ACC112 (cell line): Measurements from ENCODE around the gene GLCCI1.
"Not testable (repeated sequence)": the region's sequence is repeated elsewhere in the genome, so short reads cannot be mapped to it uniquely, and the experiment has no call there.

Source experiments
- H2AFZ ChIP-seq: fragments of 200-600 bp; sonication (generic); one replicate; pipeline ENCODE4 v1.6.0; 2017; ENCODE audit warnings: antibody characterized with exemption, low read length; ENCODE audit not compliant: unreplicated experiment
- H3K27ac ChIP-seq: fragments of 200-600 bp; sonication (generic); 2 replicates; pipeline ENCODE4 v1.5.1; 2014; ENCODE audit warnings: low read depth, mild to moderate bottlenecking, antibody characterized with exemption, low read length, moderate library complexity
- H3K27me3 ChIP-seq: fragments of 200-600 bp; sonication (generic); 2 replicates; pipeline ENCODE4 v1.6.1; 2014; ENCODE audit warnings: mild to moderate bottlenecking, antibody characterized with exemption, low read length, moderate library complexity, mixed read lengths; ENCODE audit not compliant: insufficient read depth
- H3K36me3 ChIP-seq: fragments of 200-600 bp; sonication (generic); 2 replicates; pipeline ENCODE4 v1.6.1; 2016; ENCODE audit warnings: mild to moderate bottlenecking, antibody characterized with exemption, low read length, moderate library complexity, mixed read lengths; ENCODE audit not compliant: insufficient read depth
- H3K4me1 ChIP-seq: fragments of 200-600 bp; sonication (generic); one replicate; pipeline ENCODE4 v1.6.1; 2016; ENCODE audit warnings: low read length, mixed read lengths; ENCODE audit not compliant: insufficient read depth, unreplicated experiment, control insufficient read depth
- H3K4me3 ChIP-seq: fragments of 200-600 bp; sonication (generic); 2 replicates; pipeline ENCODE4 v1.5.1; 2014; ENCODE audit warnings: mild to moderate bottlenecking, low read depth, low read length
- H3K79me2 ChIP-seq: fragments of 200-600 bp; sonication (generic); one replicate; pipeline ENCODE4 v1.6.0; 2016; ENCODE audit warnings: low read length; ENCODE audit not compliant: control insufficient read depth, unreplicated experiment, insufficient read depth

Gene GLCCI1

DNA sequence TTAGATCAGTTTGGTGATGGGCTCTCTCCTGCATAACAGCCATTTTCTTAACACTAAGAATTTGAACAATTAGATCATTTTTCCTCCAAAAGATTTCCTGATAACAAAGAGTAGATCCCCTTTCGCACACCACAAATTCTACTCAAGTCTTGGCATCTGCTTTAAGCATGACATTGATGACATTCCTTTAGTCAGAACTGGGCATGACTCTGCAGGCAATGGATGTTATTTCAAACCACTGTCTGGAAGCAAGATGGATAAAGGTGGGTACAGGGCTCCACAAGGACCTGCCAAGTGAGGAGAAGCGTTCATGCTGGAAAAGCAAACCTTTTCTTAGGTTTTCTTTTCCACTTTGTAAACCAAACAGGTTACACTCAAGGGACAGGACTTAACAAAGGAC, 123.5 kb downstream of the GLCCI1 start:
- H2AFZ ChIP-seq, result no peak overlapping the region
- H3K36me3 ChIP-seq, result no peaks in the 10 kb centered on the region
- no peaks in the 10 kb centered on the region for H3K79me2 ChIP-seq
- no peaks in the 10 kb centered on the region for H3K4me1 ChIP-seq
- H3K27ac ChIP-seq, result no peak overlapping the region
- H3K27me3 ChIP-seq, result no peaks in the 10 kb centered on the region
- H3K4me3 ChIP-seq, result no peak overlapping the region

DNA sequence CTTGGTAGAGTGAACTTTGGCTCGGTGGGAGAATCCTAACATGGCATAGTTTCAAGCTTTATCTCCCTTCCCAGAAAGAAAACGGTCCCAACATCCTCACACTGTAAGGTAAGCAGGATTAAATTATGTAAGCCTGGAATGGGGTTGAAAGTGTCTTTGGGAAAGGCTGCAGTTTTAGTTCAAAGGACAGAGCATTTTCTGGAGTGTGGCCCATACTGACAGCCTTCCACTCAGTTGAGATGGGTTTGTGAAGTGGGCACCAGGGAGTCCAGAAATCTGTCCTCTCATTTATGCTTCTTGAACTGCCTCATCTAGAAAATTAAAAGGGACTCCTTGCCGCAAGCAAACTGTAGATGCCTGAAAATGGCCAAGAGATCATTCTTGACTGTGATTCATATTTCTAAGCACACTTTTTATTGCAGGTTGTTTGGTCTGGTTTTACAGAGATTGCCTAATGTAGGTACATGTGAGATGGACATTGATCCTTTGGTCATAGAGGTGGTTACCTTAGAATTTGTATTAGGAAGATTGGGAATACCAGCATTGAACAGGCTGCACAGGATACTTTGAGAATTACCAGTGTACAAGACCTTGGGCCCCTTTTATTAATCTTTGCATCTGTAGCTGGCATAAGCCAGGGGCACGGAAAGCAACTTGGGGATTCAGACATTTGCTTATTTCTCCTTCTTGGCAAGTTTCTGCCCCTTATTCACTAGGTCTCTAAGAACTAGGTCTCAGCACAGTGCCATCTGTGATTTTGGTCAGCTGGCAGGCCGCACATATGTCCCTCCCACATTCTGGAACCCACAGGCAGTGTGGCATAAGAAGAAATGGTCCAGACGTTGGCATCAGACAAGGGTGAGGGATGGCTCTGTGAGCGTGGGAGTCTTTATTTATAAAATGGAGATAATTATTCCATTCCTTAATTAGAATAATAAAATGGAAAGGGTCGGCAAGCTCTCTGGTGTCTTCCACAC, 125.9 kb downstream of the GLCCI1 start:
- Histone ChIP-seq H3K4me1 (no peaks in the 10 kb centered on the region), H2AFZ (no peak overlapping the region), H3K27ac (no peak overlapping the region), H3K27me3 (no peaks in the 10 kb centered on the region), H3K36me3 (no peaks in the 10 kb centered on the region), H3K79me2 (no peaks in the 10 kb centered on the region), H3K4me3 (no peak overlapping the region)

DNA sequence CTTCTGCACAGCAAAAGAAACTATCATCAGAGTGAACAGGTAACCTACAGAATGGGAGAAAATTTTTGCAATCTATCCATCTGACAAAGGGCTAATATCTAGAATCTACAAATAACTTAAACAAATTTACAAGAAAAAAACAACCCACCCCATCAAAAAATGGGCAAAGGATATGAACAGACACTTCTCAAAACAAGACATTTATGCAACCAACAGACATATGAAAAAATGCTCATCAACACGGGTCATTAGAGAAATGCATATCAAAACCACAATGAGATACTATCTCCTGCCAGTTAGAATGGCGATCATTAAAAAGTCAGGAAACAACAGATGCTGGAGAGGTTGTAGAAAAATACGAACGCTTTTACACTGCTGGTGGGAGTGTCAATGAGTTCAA, 132.7 kb downstream of the GLCCI1 start:
- H3K4me3 ChIP-seq, result not testable (repeated sequence)

DNA sequence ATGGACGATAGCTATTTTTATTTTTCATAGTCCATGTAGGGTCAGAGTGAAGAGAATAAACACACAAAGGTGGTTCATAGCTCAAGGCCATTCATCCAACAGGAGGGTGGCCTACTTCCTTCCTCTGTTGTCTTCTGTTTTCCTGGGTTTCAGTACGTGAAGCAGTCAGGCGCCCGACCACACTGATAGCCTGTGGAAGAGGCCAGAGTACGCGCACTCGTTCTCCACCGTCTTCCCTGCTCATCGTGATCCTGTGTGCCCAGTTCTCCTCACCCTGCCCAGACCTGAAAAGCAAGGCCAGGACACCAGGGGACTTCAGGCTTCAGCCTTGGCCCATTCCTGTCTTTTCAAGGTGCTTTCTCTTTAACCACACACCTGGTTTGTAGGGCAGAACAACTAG, 134.7 kb downstream of the GLCCI1 start:
- Histone ChIP-seq H3K36me3 (no peaks in the 10 kb centered on the region), H2AFZ (no peak overlapping the region), H3K27me3 (no peaks in the 10 kb centered on the region), H3K4me3 (no peak overlapping the region), H3K4me1 (no peaks in the 10 kb centered on the region), H3K79me2 (no peaks in the 10 kb centered on the region), H3K27ac (no peak overlapping the region)

More for the DNA sequence above, 132.7 kb downstream of the GLCCI1 start:
- not testable (repeated sequence) for H3K27ac ChIP-seq, H3K36me3 ChIP-seq, H2AFZ ChIP-seq, H3K79me2 ChIP-seq, H3K4me1 ChIP-seq, H3K27me3 ChIP-seq

DNA sequence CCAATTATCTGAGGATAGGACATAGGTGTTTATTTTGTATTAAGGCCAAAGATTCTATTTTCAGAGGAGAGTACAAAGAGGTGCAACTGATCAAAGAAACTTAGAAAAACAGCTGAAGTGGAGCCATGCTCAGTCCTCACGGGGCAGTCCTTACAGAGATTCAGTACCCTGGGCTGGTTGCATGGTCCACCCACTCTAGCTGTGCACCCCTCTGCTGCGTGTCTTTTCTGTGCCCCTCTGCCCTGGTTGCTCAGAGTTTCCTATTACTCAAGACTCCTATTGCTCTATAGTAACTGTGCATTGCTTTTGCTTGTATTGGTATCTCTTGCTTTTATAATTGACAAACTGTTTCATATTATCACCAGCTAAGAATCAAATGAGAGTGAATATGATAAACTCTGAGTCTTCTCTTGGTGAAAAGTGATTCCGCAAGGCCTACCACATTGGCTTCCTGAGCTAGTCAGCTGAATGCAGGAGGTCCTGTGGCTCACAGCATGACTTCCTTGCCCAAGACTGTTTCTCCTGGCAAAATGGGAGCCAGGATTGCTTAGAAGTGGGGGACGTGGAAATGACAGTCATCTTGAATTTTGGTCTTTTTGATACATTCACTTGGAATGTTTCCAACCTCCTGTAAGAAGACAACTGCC, 137.0 kb downstream of the GLCCI1 start:
- H3K4me3 ChIP-seq, result no peak overlapping the region
- H3K27ac ChIP-seq, result no peak overlapping the region
- H3K27me3 ChIP-seq, result no peaks in the 10 kb centered on the region
- no peak overlapping the region for H2AFZ ChIP-seq
- no peaks in the 10 kb centered on the region for H3K4me1 ChIP-seq
- H3K36me3 ChIP-seq, result no peaks in the 10 kb centered on the region
- no peaks in the 10 kb centered on the region for H3K79me2 ChIP-seq

DNA sequence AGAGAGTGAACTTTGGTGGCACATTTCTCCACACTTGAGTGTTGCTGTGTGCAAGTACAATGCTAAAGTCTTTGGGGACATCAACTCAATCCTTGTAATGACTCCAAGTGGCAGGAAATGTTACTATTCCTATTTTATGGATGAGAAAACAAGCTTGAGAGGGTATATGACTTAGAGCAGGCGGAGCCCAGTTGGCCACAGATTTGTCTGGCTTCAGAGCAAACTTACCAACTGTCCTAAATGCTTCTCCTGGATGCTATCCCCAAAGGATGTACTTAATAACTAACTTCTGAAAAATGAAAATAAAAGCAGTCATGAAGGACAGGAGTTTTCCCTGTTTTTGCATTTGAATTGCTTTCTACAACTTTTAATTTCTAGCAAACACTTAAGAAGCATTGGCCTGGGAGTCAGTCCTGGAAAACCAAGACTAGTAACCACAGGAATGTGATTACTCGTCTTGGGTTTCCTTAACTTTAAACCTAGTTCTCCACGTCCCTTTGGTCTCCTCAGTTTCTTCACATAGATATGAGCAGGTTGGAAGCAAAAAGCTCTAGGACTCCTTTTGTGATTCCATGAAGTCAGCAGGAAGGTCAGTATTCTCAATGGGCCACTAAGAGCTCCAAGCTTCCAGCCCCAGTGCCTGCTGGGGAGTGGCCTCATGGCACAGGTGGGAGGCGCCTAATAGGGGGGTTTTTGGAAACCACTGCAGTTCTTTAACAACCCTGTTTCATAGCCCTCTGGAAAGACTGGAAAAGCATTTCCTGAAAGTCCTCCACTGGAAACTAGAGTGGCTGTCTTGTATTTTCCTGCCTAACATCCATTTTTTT, 140.8 kb downstream of the GLCCI1 start:
- Histone ChIP-seq H3K27me3 (no peaks in the 10 kb centered on the region), H3K79me2 (no peaks in the 10 kb centered on the region), H2AFZ (no peak overlapping the region), H3K36me3 (no peaks in the 10 kb centered on the region), H3K4me1 (no peaks in the 10 kb centered on the region), H3K4me3 (no peak overlapping the region), H3K27ac (no peak overlapping the region)

DNA sequence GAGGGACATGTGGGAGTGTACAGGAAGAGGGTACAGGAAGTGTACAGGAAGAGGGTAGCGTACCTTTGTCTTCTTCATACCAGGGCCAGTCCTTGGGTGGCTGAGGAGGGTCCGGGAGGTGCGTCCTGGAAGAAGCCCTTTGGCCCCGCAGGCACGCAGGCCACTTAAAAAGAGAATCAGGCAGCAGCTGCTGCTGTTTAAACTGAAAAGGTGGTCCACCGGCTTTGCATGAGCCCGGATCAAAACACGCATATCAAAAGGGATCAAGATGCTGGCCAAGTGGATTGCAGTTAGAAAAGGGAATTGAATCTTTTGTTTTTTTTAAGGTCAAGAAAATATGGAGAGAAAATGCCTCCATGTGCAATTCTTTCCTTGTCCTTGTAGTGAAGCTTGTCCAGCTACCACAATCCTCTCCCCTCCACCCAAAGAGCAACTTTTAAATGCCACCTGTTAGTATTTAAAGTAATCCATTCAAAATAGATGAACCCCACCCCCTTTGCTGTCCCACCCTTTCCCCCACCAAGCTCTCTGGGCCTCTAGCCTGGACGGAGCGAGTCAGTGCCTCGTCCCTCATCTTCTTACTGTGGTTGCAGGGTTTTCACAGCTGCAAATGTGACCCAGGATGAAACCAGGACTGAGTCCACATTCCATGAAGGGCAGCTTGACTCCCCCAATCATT, 142.8 kb downstream of the GLCCI1 start:
- Histone ChIP-seq H3K36me3 (no peaks in the 10 kb centered on the region), H2AFZ (no peak overlapping the region), H3K4me1 (no peaks in the 10 kb centered on the region), H3K79me2 (no peaks in the 10 kb centered on the region), H3K27me3 (no peaks in the 10 kb centered on the region), H3K27ac (no peak overlapping the region), H3K4me3 (no peak overlapping the region)

DNA sequence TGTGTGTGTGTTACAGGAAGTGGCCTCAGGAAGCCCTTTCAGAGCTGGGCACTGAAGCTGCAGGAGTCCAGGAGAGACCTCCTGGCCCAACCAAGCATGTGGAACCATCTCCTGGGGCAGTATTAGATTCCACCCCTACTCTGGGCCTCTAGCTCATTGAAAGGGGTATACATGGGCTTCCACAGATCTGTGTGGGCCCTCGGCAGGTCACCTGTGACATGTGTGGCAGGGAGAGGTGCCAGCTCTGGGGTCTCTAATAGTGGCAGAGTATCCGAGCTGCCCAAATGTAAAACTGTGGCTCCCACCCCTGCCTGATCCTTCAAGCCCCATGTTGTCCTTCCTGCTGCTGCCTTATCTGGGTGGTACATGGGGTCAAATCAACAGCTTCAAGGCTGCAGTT, 144.1 kb downstream of the GLCCI1 start:
- no peaks in the 10 kb centered on the region for H3K36me3 ChIP-seq
- no peak overlapping the region for H3K27ac ChIP-seq
- no peaks in the 10 kb centered on the region for H3K4me1 ChIP-seq
- H2AFZ ChIP-seq, result no peak overlapping the region
- no peaks in the 10 kb centered on the region for H3K27me3 ChIP-seq
- no peak overlapping the region for H3K4me3 ChIP-seq
- H3K79me2 ChIP-seq, result no peaks in the 10 kb centered on the region

DNA sequence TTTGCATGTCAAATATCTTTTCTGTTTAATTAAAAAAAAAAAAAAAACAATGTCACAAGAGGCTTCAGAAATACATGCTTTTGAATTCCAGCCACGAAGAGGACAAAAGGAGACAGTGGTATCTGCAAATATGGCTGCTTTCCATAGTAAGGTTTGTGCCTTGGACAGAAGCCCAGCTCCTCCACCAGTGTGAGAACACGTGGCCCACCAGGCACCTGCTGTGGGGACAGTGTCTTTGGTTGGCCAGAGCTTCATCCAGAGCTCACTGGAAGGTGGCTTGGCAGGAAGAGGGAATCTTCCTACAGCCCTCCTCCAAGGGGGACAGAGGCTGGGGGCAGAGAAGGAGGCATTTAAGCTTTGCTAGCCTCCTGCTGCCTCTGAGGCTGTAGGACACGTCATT, 144.6 kb downstream of the GLCCI1 start:
- Histone ChIP-seq H3K4me3 (no peak overlapping the region), H3K27ac (no peak overlapping the region), H3K4me1 (no peaks in the 10 kb centered on the region), H2AFZ (no peak overlapping the region), H3K36me3 (no peaks in the 10 kb centered on the region), H3K27me3 (no peaks in the 10 kb centered on the region), H3K79me2 (no peaks in the 10 kb centered on the region)

DNA sequence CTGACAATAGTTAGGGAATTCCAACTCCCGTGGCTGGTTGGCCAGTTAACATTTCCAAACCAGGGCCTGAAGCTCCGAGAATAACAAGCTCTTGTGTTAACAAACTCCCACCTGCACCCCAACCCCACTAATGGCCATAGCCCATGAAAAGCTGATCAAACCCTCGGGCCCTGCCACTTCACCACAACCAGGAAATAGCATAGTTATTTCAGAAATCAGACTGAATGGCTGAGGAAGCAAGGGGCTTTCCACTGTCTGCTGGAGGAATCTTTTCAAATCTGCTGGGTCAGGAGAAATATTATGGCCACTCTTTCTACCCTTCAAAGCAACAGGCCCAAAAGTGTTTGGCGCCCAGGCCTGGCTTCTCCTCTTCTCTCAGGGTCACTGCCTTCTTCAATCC, 145.6 kb downstream of the GLCCI1 start:
- Histone ChIP-seq H3K4me3 (no peak overlapping the region), H3K27me3 (no peaks in the 10 kb centered on the region), H3K79me2 (no peaks in the 10 kb centered on the region), H3K36me3 (no peaks in the 10 kb centered on the region), H3K27ac (no peak overlapping the region), H3K4me1 (no peaks in the 10 kb centered on the region), H2AFZ (no peak overlapping the region)
